ENCODE data around the gene EEA1.

EEA1 gene

GRCh38 chr12:92745856-92746550 is 183.1 kb downstream of the EEA1 start:
- peak; percentile 84 for DNase-seq (ENCODE audit: low read depth)

- DNase-seq (ENCODE audit: low read depth) = no peak
Measured at GRCh38 chr12:92743026-92743425, 186.1 kb downstream of the EEA1 start.

GRCh38 chr12:92740411-92740810 is 188.7 kb downstream of the EEA1 start:
- DNase-seq (ENCODE audit: low read depth) = no peak

- DNase-seq (ENCODE audit: low read depth) = no peak
Measured at GRCh38 chr12:92739113-92739512, 190.0 kb downstream of the EEA1 start.

GRCh38 chr12:92737855-92738850 is 190.9 kb downstream of the EEA1 start:
- no peak for DNase-seq (ENCODE audit: low read depth)

GRCh38 chr12:92736605-92737004 is 192.5 kb downstream of the EEA1 start:
- no peak for DNase-seq (ENCODE audit: low read depth)

GRCh38 chr12:92735131-92735721 is 193.9 kb downstream of the EEA1 start:
- peak; percentile 91 for DNase-seq (ENCODE audit: low read depth)

- DNase-seq (ENCODE audit: low read depth) = no peak
Measured at GRCh38 chr12:92733661-92734060, 195.4 kb downstream of the EEA1 start.

GRCh38 chr12:92733181-92733580 is 195.9 kb downstream of the EEA1 start:
- DNase-seq (ENCODE audit: low read depth) = no peak

- no peak for DNase-seq (ENCODE audit: low read depth)
Measured at GRCh38 chr12:92732716-92733115, 196.4 kb downstream of the EEA1 start.

- DNase-seq (ENCODE audit: low read depth) = no peak
Measured at GRCh38 chr12:92732216-92732615, 196.9 kb downstream of the EEA1 start.

- DNase-seq (ENCODE audit: low read depth) = no peak
Measured at GRCh38 chr12:92730758-92731157, 198.3 kb downstream of the EEA1 start.

GRCh38 chr12:92729773-92730305 is 199.3 kb downstream of the EEA1 start:
- DNase-seq (ENCODE audit: low read depth) = no peak

- DNase-seq (ENCODE audit: low read depth) = no peak
Measured at GRCh38 chr12:92726850-92727249, 202.2 kb downstream of the EEA1 start.

GRCh38 chr12:92722897-92723296 is 206.2 kb downstream of the EEA1 start:
- no peak for DNase-seq (ENCODE audit: low read depth)

- DNase-seq (ENCODE audit: low read depth) = no peak
Measured at GRCh38 chr12:92721656-92722055, 207.4 kb downstream of the EEA1 start.

- DNase-seq (ENCODE audit: low read depth) = no peak
Measured at GRCh38 chr12:92721130-92721529, 208.0 kb downstream of the EEA1 start.
